Tibial nerve (tissue), 4 donors: ENCODE data around the gene CAMSAP2.

ENCODE experiments used
- CTCF ChIP-seq, 5 experiments: fragments of 200-600 bp in 3 of 5; fragments of 450-650 bp in 2 of 5; sonication (generic) in 3 of 5; IDR thresholded peaks; one replicate each; pipeline ENCODE4 v1.5.1; 2016 to 2019; ENCODE audit warnings: antibody characterized with exemption in 5 of 5, mild to moderate bottlenecking in 3 of 5, moderate library complexity in 2 of 5
- EP300 ChIP-seq, 2 donors: sonication (generic); formaldehyde crosslinking; IDR thresholded peaks; one replicate each; pipeline ENCODE4 v1.6.1; 2017; ENCODE audit warnings: antibody characterized with exemption in 2 of 2, mild to moderate bottlenecking in 1 of 2
- POLR2A ChIP-seq, 2 donors: fragments of 450-650 bp; IDR thresholded peaks; one replicate each; pipeline ENCODE4 v1.6.1; 2017; ENCODE audit warnings: antibody characterized with exemption in 2 of 2, mild to moderate bottlenecking in 2 of 2, moderate library complexity in 2 of 2

DNA sequence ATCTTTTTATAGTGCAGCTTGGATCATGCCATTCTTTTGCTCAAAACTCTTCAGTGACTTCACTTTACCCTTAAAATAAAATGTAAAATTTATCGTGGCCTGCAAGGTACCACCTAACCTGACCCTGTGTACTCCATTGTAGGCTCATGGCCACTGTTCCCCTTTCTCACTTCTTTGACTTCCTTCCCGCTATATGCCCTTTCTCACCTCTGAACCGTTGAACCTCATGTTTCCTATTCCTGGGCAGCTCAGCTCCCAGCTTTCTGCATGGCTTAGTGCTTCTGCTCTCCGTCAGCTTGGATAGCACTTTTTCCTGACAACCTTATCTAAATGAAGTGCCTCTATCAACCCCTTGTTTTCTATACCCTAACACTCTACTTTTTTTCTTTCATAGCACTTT is 73.0 kb downstream of the CAMSAP2 start:
- no peak for TF ChIP-seq EP300 (IDR thresholded peaks at IDR 0.05)
- no peak for TF ChIP-seq POLR2A (IDR thresholded peaks at IDR 0.05)
- no peak for TF ChIP-seq CTCF (IDR thresholded peaks at IDR 0.05)
